ENCODE measurements around the gene THOC3.
"Not testable (repeated sequence)": the region's sequence is repeated elsewhere in the genome, so short reads cannot be mapped to it uniquely, and the experiment has no call there.

Gene THOC3, protein sequence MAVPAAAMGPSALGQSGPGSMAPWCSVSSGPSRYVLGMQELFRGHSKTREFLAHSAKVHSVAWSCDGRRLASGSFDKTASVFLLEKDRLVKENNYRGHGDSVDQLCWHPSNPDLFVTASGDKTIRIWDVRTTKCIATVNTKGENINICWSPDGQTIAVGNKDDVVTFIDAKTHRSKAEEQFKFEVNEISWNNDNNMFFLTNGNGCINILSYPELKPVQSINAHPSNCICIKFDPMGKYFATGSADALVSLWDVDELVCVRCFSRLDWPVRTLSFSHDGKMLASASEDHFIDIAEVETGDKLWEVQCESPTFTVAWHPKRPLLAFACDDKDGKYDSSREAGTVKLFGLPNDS

GRCh38 chr5:175967471-175968372, at the start of gene THOC3:
Gene THOC3, minus strand, starts transcription at chr5:175968315. Its CDS starts 107 bp downstream, at chr5:175968208.
- peak; percentile 52 to 64 for DNase-seq (ENCODE audit: low read depth in 2 of 2)

DNA sequence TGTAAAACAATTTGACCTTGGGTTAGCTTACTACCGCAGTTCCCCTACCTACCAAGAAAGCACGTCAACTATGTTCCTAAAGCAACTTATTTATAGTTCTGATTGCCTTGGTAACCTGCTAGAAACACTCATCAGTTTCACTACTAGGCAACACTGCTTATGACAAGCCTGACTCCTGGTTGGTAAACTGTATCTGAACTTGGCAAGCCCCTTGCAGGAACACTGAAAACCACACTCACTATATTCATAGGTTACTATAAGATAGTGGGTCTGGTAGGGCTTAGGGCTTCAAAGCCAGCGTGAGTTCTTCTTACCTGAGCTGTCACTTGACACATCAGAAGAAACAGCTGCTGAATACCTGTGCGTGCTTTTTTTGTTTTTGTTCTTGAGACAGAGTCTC, 49.2 kb upstream of the THOC3 start:
- not testable (repeated sequence) for DNase-seq (ENCODE audit: low read depth in 2 of 2)

DNA sequence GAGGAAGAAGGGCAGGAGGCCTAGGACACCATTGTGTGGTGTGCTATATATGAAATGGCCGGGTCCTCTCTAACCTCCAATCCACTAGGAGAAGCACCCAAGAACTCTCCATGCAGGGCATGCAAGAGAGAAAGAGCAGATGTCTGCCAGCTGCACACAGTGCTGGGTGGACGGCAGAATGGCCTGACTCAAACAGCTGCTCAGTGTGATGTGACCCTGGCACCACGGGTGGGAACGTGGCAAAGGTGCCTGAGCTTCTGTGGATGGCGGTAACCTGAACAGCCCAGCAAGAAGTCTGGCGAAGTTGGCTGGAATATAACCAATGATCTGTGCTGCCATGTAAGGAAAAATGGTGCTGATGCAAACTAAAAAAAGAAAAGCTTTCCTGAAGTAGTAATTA, 46.2 kb upstream of the THOC3 start:
- DNase-seq (ENCODE audit: low read depth in 2 of 2), result not testable (repeated sequence)

- not testable (repeated sequence) for DNase-seq (ENCODE audit: low read depth in 2 of 2)
Measured at GRCh38 chr5:176011088-176011487, 43.0 kb upstream of the THOC3 start.

DNA sequence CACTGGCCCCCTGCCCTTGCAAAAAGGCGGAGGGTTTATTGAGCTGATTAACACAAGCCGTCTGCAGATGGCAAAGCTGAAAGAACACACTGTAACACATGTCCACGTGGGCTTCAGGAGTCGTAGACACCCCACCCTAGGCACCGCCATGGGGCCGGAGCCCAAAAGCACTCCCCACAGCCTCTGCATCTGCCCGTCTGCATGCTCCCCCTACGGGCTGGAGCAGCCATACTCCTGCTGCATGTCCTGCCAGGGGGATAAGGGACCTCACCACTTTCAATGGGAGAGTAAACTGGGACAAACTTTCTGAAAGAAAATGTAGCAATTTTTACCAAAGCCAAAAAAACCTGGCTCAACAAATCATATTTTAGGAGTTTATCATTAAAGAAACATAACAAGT, 42.1 kb upstream of the THOC3 start:
- not testable (repeated sequence) for DNase-seq (ENCODE audit: low read depth in 2 of 2)

GRCh38 chr5:176007220-176007619, 39.1 kb upstream of the THOC3 start:
- DNase-seq (ENCODE audit: low read depth in 2 of 2), result not testable (repeated sequence)

DNA sequence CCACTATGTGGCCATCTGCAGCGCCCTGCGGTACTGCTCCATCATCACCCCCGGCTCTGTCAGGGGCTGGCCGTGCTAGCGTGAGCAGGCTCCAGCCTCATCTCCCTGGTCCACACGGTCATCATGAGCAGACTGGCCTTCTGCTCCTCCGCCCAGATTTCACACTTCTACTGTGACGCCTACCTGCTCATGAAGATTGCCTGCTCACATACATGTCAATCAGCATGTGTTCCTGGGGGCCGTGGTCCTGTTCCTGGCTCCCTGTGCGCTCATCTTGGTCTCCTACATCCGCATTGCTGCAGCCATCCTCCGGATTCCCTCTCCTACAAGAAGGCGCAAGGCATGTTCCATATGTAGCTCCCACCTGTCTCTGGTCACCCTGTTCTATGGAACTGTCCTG, 38.7 kb upstream of the THOC3 start:
- DNase-seq (ENCODE audit: low read depth in 2 of 2), result not testable (repeated sequence)

- not testable (repeated sequence) for DNase-seq (ENCODE audit: low read depth in 2 of 2)
Measured at GRCh38 chr5:175997979-175998378, 29.9 kb upstream of the THOC3 start.

DNA sequence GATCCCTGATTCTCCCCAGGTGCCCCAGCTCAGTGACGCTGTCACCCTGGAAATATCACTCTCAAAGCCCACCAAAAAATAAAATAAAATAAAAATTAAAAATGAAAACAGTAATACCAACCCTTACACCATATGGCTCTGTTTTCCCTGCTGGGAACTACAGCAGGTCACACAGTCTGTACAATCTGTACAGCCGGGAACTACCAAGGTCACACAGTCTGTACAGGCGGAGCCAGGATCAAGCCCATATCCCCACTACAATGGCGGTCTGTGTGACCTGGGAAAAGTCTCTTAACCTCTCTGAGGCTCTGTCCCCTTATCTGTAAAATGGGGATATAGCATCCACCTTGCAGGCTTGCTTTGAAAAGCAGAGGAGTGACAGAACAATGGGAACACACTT, 29.4 kb upstream of the THOC3 start:
- not testable (repeated sequence) for DNase-seq (ENCODE audit: low read depth in 2 of 2)

DNA sequence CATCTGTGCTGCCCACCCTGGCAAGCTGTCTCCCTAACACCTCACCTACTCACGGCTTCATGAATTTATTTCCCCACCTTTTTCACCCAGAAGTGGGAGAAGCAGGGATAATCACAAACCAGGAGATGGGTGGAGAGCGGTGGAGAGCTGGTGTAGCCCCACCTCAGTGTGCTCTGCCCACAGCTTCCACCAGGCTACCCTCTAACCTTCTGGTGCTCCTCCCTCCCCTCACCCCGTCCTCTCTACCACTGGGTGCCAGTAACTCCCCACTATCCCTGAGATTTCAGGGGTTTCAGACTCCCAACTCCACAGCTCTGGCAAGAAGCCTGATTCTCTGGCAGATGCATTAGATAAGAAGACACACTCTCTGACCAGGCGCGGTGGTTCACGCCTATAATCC, 28.7 kb upstream of the THOC3 start:
- not testable (repeated sequence) for DNase-seq (ENCODE audit: low read depth in 2 of 2)

DNA sequence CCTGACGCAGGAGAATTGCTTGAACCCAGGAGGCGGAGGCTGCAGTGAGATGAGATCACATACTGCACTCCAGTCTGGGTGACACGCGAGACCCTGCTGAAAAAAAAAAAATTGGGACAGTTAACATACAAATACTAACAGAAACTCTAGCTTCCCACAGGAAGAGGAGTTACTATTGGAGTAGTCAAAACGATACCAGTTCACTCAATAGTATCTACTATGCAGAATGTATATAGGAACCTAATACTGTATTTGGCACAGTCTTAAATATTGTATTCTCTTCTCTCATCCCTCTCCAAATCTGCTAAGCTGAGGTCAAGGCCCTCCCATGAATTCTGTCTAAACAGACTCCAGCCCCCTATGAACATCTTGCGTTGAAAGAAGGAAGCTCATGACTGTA, 27.4 kb upstream of the THOC3 start:
- DNase-seq (ENCODE audit: low read depth in 2 of 2), result not testable (repeated sequence)

- DNase-seq (ENCODE audit: low read depth in 2 of 2), result not testable (repeated sequence)
Measured at GRCh38 chr5:175979371-175979995, 11.4 kb upstream of the THOC3 start.

DNA sequence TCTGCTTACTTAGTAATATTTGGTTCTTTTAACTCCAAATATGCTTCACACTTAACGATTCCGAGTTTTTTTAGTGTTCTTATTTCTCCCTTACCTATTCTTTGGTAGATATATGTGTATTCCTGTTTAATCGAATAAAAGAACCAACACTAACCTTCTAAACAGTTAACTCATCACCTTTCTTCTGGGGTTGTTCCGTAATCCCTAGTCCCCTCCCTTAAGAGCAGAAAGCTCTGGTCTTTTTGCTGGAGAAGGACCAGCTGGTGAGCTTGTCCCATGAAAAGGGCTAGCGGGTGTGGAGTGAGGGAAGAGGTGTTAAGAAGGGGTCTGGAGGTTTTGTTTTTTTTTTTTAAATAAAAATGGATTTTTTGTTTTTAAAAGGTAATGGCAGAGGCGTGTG, 266 bp upstream of the THOC3 start:
- not testable (repeated sequence) for DNase-seq (ENCODE audit: low read depth in 2 of 2)

DNA sequence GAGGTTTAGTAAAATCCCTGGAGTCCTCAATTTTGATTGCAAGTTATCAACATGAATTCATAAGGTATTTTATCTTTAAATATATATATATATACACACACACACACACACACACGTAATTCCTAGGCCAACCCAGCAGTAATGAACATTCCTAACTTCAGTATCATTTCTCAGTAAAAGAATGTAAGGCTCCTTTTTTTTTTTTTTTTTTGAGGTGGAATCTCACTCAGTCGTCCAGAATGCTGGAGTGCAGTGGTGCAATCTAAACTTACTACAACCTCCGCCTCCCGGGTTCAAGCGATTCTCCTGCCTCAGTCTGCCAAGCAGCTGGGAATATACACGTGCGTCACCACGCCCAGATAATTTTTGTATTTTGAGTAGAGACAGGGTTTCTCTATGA, 5.8 kb downstream of the THOC3 start:
- not testable (repeated sequence) for DNase-seq (ENCODE audit: low read depth in 2 of 2)

GRCh38 chr5:175960228-175960627, 7.9 kb downstream of the THOC3 start:
- not testable (repeated sequence) for DNase-seq (ENCODE audit: low read depth in 2 of 2)

GRCh38 chr5:175958515-175958914, 9.6 kb downstream of the THOC3 start:
- not testable (repeated sequence) for DNase-seq (ENCODE audit: low read depth in 2 of 2)

GRCh38 chr5:175954107-175954506, 14.0 kb downstream of the THOC3 start:
- DNase-seq (ENCODE audit: low read depth in 2 of 2), result not testable (repeated sequence)

- not testable (repeated sequence) for DNase-seq (ENCODE audit: low read depth in 2 of 2)
Measured at GRCh38 chr5:175952810-175953209, 15.3 kb downstream of the THOC3 start.

DNA sequence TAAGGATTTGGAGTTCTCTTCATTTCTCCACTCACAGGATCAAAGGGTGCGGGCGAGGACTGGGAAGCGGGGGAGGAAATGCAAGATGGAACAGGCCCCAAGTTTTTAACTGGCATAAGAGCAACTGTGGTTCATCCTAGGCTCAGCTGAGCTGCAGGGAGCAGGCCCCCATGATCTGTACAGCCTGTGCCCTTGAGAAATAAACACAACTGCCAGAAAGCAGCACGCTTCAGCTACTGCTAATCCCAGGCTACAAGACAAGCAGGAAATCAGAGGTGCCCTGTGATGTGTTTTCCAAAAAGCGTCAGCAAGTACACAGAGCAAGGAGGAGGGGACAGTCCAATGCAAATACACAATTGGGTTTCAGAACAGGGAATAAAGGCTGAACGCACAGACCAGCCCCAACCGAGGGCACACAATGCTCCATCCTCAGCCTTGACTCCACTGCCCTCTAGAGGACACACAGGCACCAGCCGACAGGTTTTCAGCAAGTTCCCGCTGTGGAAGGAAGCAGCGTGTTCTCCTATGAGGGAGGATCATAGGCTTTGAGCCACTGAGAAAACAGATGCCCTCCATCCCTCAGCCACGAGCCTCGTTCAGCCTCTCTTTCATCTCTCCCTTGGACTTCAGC, 16.7 kb downstream of the THOC3 start:
- not testable (repeated sequence) for DNase-seq (ENCODE audit: low read depth in 2 of 2)

DNA sequence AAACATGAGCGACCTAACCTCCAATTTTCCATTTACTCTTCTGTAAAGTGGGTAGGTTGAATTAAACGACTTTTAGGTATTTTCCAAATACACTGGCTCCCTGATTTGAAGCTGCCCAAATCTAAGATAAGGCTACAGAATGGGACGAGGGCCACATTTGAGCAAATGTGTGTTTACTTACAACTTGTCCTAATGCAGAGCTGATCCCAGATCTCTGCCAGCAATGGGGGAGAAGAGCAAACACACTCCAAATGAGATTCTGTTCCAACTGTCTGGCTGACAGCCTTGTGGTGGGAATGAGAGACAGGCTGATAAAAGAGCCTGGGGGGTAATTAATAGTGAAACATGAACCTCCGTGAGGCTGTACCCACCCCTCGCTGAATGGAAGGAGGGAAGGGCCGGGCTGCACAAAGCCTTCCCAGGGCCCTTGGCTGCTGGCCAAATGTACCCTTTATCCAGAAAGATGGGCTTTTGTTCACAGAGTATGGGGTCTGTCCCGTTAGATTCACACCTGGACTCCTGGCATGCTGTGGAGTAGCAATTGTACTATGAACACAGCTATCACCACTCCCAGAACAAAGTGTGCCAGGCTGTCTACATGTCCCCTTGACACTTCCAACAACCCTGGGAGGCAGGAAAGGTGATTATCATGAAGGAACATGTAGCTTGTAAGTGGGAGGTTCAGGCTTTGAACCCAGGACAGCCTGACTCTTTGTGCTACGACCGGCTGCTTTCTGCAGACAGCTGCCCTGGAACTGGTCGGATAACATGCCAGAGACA, 19.6 kb downstream of the THOC3 start:
- not testable (repeated sequence) for DNase-seq (ENCODE audit: low read depth in 2 of 2)

DNA sequence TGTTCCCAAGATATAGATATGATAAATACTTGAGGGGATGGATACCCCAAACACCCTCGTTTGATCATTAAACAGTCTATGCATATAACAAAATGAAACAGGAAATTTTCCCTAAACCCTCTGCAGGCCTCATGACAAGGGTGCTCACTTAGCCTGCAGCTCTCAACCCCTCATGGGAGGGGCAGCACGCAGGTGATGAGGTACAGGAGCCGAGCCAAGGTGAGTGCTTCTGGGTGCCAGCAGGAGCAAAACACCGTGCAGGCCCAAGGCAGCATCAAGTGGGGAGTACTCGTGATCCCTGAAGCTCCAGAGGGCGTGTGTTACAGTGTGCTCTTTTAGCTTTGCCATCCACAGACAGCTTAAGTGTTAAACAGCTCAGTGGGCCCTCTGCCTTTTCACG, 24.9 kb downstream of the THOC3 start:
- DNase-seq (ENCODE audit: low read depth in 2 of 2), result not testable (repeated sequence)

Data from stimulated activated CD4-positive, alpha-beta T cell treated with anti-CD3 and anti-CD28 coated beads, Interleukin-1b, Interleukin-23, amount 100 ng/mL, for 4 hours (primary cell).